ENCODE measurements around the gene TAAR2. TPM values are rescaled to one million over a fixed set of nuclear protein-coding genes. Genes with fewer than 3 reads are reported as not detected.

Gene TAAR2
- not detected for total RNA-seq

GRCh38 chr6:132624175-132624574, at the start of gene TAAR2:
Gene TAAR2 (minus strand): TSS chr6:132624275. CDS start chr6:132624275, 0 bp downstream.
- H3K4me3 ChIP-seq: no peak within 1 kb of the TSS
- H3K9me3 ChIP-seq: peaks cover 0 to 4% (median 0%) of the 10 kb centered on the region in 3 donors
- 93 to 97% methylated on average over 6 of the region's 6 CpGs for WGBS, 2 donors
- no peaks in the 10 kb centered on the region for H3K4me1 ChIP-seq
- H3K27ac ChIP-seq: no peak within 1 kb of the TSS
- intact Hi-C loops (cut with DNase I): no loop called here
- no peak for DNase-seq
- H3K27me3 ChIP-seq: no peaks in the 10 kb centered on the region
- TF ChIP-seq CTCF (IDR thresholded peaks at IDR 0.05) (no peak), POLR2A (IDR thresholded peaks at IDR 0.05) (no peak)
- no peaks in the 10 kb centered on the region for H3K36me3 ChIP-seq

DNA sequence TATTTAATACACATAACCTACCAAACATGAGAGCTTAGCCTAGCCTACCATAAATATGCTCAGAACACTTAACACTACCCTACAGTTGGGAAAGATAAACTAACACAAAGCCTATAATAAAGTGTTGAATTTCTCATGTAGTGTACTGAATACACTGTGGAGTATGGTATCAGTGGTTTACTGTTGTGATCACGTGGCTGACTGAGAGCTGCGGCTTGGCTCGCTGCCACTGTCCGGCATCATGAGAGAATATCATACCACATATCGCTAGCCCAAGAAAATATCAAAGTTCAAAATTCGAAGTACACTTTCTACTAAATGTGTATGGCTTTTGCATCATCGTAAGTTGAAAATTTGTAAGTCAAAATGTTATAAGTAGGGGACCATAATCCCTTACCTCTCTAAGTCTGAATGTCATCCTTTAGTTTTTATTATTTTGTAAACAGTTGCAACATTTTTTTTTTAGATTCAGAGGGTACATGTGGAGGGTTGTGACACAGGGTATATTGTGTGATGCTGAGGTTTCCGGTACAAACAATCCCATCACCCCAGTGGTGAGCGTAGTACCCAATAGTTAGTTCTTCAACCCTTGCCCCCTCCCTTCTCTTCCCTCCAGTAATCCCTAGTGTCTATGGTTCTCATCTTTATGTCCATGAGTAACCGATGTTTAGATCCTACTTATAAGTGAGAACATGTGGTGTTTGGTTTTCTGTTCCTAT, 49.5 kb upstream of the TAAR2 start:
- intact Hi-C loops (cut with DNase I): no loop called here
- TF ChIP-seq POLR2A (IDR thresholded peaks at IDR 0.05) (no peak), CTCF (IDR thresholded peaks at IDR 0.05) (no peak)
- WGBS, 2 donors: 76 to 80% methylated on average over 10 of the region's 10 CpGs
- Histone ChIP-seq H3K4me3 (no peak overlapping the region), H3K9me3 (no peaks in the 10 kb centered on the region), H3K27me3 (no peaks in the 10 kb centered on the region), H3K4me1 (peaks cover 0 to 5% (median 0%) of the 10 kb centered on the region in 3 donors), H3K27ac (no peak overlapping the region), H3K36me3 (no peaks in the 10 kb centered on the region)
- DNase-seq: no peak

GRCh38 chr6:132671295-132671694, 47.2 kb upstream of the TAAR2 start:
- H3K4me1 ChIP-seq: peaks cover 0 to 5% (median 0%) of the 10 kb centered on the region in 3 donors
- H3K36me3 ChIP-seq: no peaks in the 10 kb centered on the region
- DNase-seq: no peak
- H3K4me3 ChIP-seq: no peak overlapping the region
- intact Hi-C loops (cut with DNase I): no loop called here
- 90 to 93% methylated on average over 1 of the region's 1 CpG for WGBS, 2 donors
- no peak overlapping the region for H3K27ac ChIP-seq
- H3K27me3 ChIP-seq: no peaks in the 10 kb centered on the region
- no peaks in the 10 kb centered on the region for H3K9me3 ChIP-seq
- TF ChIP-seq CTCF (IDR thresholded peaks at IDR 0.05): no peak
- TF ChIP-seq POLR2A (IDR thresholded peaks at IDR 0.05): no peak

- Histone ChIP-seq H3K27me3 (no peaks in the 10 kb centered on the region), H3K27ac (no peak overlapping the region), H3K36me3 (no peaks in the 10 kb centered on the region), H3K9me3 (no peaks in the 10 kb centered on the region), H3K4me1 (peaks cover 0 to 5% (median 0%) of the 10 kb centered on the region in 3 donors), H3K4me3 (no peak overlapping the region)
- DNase-seq: no peak
- 0 to 2% methylated on average over 3 to 4 of the region's 4 CpGs for WGBS, 2 donors
- intact Hi-C loops (cut with DNase I): loop anchor here (10.0 kb wide), 1 partner anchor 125 kb away; the partner anchor contains the start of gene SLC18B1
- TF ChIP-seq CTCF (IDR thresholded peaks at IDR 0.05): peak in 5 of 6 experiments; percentile 41 to 70 (median 47)
- TF ChIP-seq POLR2A (IDR thresholded peaks at IDR 0.05): no peak
Measured at GRCh38 chr6:132669690-132670291, 45.7 kb upstream of the TAAR2 start.

GRCh38 chr6:132666118-132666517, 42.0 kb upstream of the TAAR2 start:
- intact Hi-C loops (cut with DNase I): loop anchor here (10.0 kb wide), 1 partner anchor 129 kb away; the partner anchor contains the start of gene SLC18B1

More at GRCh38 chr6:132666118-132666517, 42.0 kb upstream of the TAAR2 start:
- 63 to 86% methylated on average over 4 of the region's 4 CpGs for WGBS, 2 donors
- H3K36me3 ChIP-seq: no peaks in the 10 kb centered on the region
- no peaks in the 10 kb centered on the region for H3K9me3 ChIP-seq
- DNase-seq: no peak
- no peak overlapping the region for H3K4me3 ChIP-seq
- no peaks in the 10 kb centered on the region for H3K27me3 ChIP-seq
- TF ChIP-seq CTCF (IDR thresholded peaks at IDR 0.05) (no peak), POLR2A (IDR thresholded peaks at IDR 0.05) (no peak)
- no peak overlapping the region for H3K27ac ChIP-seq
- peaks cover 0 to 5% (median 0%) of the 10 kb centered on the region in 3 donors for H3K4me1 ChIP-seq
